H1 (cell line): ENCODE measurements around the gene RBM5. TPM values are rescaled to one million over a fixed set of nuclear protein-coding genes. Genes with fewer than 3 reads are reported as not detected.
A peak's percentile ranks its signal among the peaks of the same experiment; 100 is the strongest.

Experiments used
- CTCF ChIA-PET: fragments of 300-600 bp; sonication (Branson Sonifier 250); formaldehyde crosslinking; loops from one replicate; lab custom pipeline; 2021; ENCODE audit not compliant: partially characterized antibody; lab: Charles Lee
- POLR2A ChIA-PET: fragments of 300-600 bp; sonication (Branson Sonifier 250); formaldehyde crosslinking; loops from one replicate; lab custom pipeline; 2021; ENCODE audit warnings: inconsistent platforms; ENCODE audit not compliant: partially characterized antibody; lab: Charles Lee
- DNase-seq, 2 experiments: peaks; one replicate each; pipeline versions ENCODE4 v3.0.0 to v3.0.0-alpha.2; 2010 to 2022; ENCODE audit warnings: low spot score in 2 of 2, low read depth in 1 of 2, mixed read lengths in 1 of 2
- FAIRE-seq: peaks from 2 replicates; lab custom pipeline; 2011; peaks lifted over from hg19 to GRCh38; lab: Jason Lieb, UNC
- H2AFZ ChIP-seq: 2 replicates; pipeline ENCODE4 v1.8.1; 2012; ENCODE audit warnings: low read length, inconsistent platforms
- H2AK5ac ChIP-seq: 2 replicates; pipeline ENCODE4 v1.6.1; 2013; ENCODE audit warnings: low read depth, low read length
- H2BK120ac ChIP-seq: replicated peaks from 2 replicates; pipeline ENCODE3; 2013; ENCODE audit warnings: low read depth, low read length, inconsistent platforms
- H2BK12ac ChIP-seq: 2 replicates; pipeline ENCODE4 v1.6.1; 2013; ENCODE audit warnings: low read depth, low read length
- H2BK15ac ChIP-seq: 2 replicates; pipeline ENCODE4 v1.6.1; 2013; ENCODE audit warnings: low read length
- H2BK20ac ChIP-seq: 2 replicates; pipeline ENCODE4 v1.6.1; 2013; ENCODE audit warnings: low read length
- H2BK5ac ChIP-seq: 2 replicates; pipeline ENCODE4 v1.6.1; 2013; ENCODE audit warnings: low read depth, low read length
- H3K14ac ChIP-seq: 2 replicates; pipeline ENCODE4 v1.6.1; 2013; ENCODE audit warnings: inconsistent platforms; ENCODE audit not compliant: insufficient read length
- H3K18ac ChIP-seq: 2 replicates; pipeline ENCODE4 v1.6.1; 2013; ENCODE audit warnings: low read length; ENCODE audit errors: extremely low read depth
- H3K23ac ChIP-seq: 2 replicates; pipeline ENCODE4 v1.6.1; 2013; ENCODE audit warnings: inconsistent platforms; ENCODE audit not compliant: insufficient read length
- H3K23me2 ChIP-seq: 2 replicates; pipeline ENCODE4 v1.6.1; 2013; ENCODE audit warnings: low read depth, low read length
- H3K27ac ChIP-seq: 2 replicates; pipeline ENCODE4 v1.6.1; 2011; ENCODE audit warnings: low read depth, low read length, inconsistent platforms
- H3K27me3 ChIP-seq, 4 experiments: replicated peaks in 1 of 4; 1 replicate in 1 of 4; 2 replicates in 3 of 4; pipeline versions ENCODE4 v1.6.1 to v1.8.1; 2011 to 2013; ENCODE audit warnings: low read length in 3 of 4, mild to moderate bottlenecking in 3 of 4, inconsistent platforms in 2 of 4, mixed read lengths in 2 of 4, moderate library complexity in 1 of 4; ENCODE audit not compliant: control insufficient read depth in 3 of 4, insufficient read depth in 3 of 4; ENCODE audit errors: extremely low read depth in 1 of 4
- H3K36me3 ChIP-seq, 4 experiments: 2 replicates each; pipeline versions ENCODE4 v1.6.1 to v1.8.1; 2011 to 2013; ENCODE audit warnings: mild to moderate bottlenecking in 4 of 4, low read length in 3 of 4, moderate library complexity in 2 of 4, control low read depth in 1 of 4, inconsistent platforms in 1 of 4; ENCODE audit not compliant: insufficient read depth in 4 of 4, control insufficient read depth in 2 of 4
- H3K4ac ChIP-seq: replicated peaks from 2 replicates; pipeline ENCODE3; 2013; ENCODE audit warnings: low read length, low read depth, mixed read lengths, inconsistent platforms; ENCODE audit not compliant: insufficient read length
- H3K4me1 ChIP-seq, 4 experiments: replicated peaks in 1 of 4; 1 replicate in 1 of 4; 2 replicates in 3 of 4; pipeline versions ENCODE4 v1.6.1 to v1.8.1; 2011 to 2013; ENCODE audit warnings: low read length in 3 of 4, inconsistent platforms in 2 of 4, mixed read lengths in 1 of 4; ENCODE audit not compliant: insufficient read depth in 4 of 4, control insufficient read depth in 3 of 4
- H3K4me2 ChIP-seq, 2 experiments: 2 replicates each; pipeline versions ENCODE4 v1.6.1 to v1.8.1; 2011 to 2013; ENCODE audit warnings: low read depth in 2 of 2, low read length in 2 of 2, control low read depth in 1 of 2, inconsistent platforms in 1 of 2, mild to moderate bottlenecking in 1 of 2; ENCODE audit not compliant: insufficient read depth in 1 of 2
- H3K4me3 ChIP-seq, 4 experiments: fragments of 200-600, 300-600 bp in 1 of 4; sonication (generic), shearing (Covaris generic), sonication (Bioruptor Twin) in 1 of 4; 2 replicates each; pipeline versions ENCODE4 v1.5.1 to v1.8.1; 2011 to 2016; ENCODE audit warnings: low read length in 4 of 4, low read depth in 3 of 4, control low read depth in 2 of 4, inconsistent platforms in 2 of 4, mild to moderate bottlenecking in 2 of 4, mixed read lengths in 1 of 4, moderate library complexity in 1 of 4; ENCODE audit not compliant: insufficient read depth in 2 of 4; ENCODE audit errors: extremely low read depth in 1 of 4
- H3K56ac ChIP-seq: replicated peaks from 2 replicates; pipeline ENCODE3; 2013; ENCODE audit warnings: low read depth, mild to moderate bottlenecking, mixed read lengths, low read length, inconsistent platforms; ENCODE audit not compliant: insufficient read length
- H3K79me1 ChIP-seq: 2 replicates; pipeline ENCODE4 v1.6.1; 2013; ENCODE audit warnings: low read depth, low read length, control low read depth
- H3K79me2 ChIP-seq, 2 experiments: 2 replicates each; pipeline versions ENCODE4 v1.6.1 to v1.8.1; 2012 to 2013; ENCODE audit warnings: low read length in 2 of 2, mild to moderate bottlenecking in 2 of 2, inconsistent platforms in 1 of 2; ENCODE audit not compliant: insufficient read depth in 2 of 2, control insufficient read depth in 1 of 2
- H3K9ac ChIP-seq, 4 experiments: replicated peaks in 1 of 4; 1 replicate in 1 of 4; 2 replicates in 3 of 4; pipeline versions ENCODE4 v1.6.1 to v1.8.1; 2011 to 2013; ENCODE audit warnings: low read depth in 3 of 4, low read length in 3 of 4, control low read depth in 2 of 4, mild to moderate bottlenecking in 2 of 4, moderate library complexity in 2 of 4, inconsistent platforms in 1 of 4; ENCODE audit errors: extremely low read depth in 1 of 4
- H3K9me3 ChIP-seq, 2 experiments: 2 replicates each; pipeline versions ENCODE4 v1.6.1 to v1.8.1; 2012 to 2013; ENCODE audit warnings: mild to moderate bottlenecking in 2 of 2, moderate library complexity in 2 of 2, control low read depth in 1 of 2, inconsistent platforms in 1 of 2, low read depth in 1 of 2, low read length in 1 of 2, mixed read lengths in 1 of 2; ENCODE audit not compliant: insufficient read depth in 2 of 2
- H4K20me1 ChIP-seq, 2 experiments: replicated peaks in 1 of 2; 2 replicates each; pipeline versions ENCODE3 to v1.8.1; 2011 to 2013; ENCODE audit warnings: inconsistent platforms in 2 of 2, low read length in 2 of 2, mild to moderate bottlenecking in 1 of 2; ENCODE audit not compliant: insufficient read depth in 2 of 2, control insufficient read depth in 1 of 2
- H4K5ac ChIP-seq: 2 replicates; pipeline ENCODE4 v1.6.1; 2013; ENCODE audit warnings: low read length, low read depth, mixed read lengths, inconsistent platforms; ENCODE audit not compliant: insufficient read length
- H4K8ac ChIP-seq: 2 replicates; pipeline ENCODE4 v1.8.0; 2013; ENCODE audit warnings: mild to moderate bottlenecking, moderate library complexity, low read length, inconsistent platforms; ENCODE audit not compliant: insufficient read depth; ENCODE audit errors: extremely low read depth
- H4K91ac ChIP-seq: replicated peaks from 2 replicates; pipeline ENCODE3; 2013; ENCODE audit warnings: low read length, mixed read lengths, inconsistent platforms; ENCODE audit not compliant: insufficient read length
- CTBP2 ChIP-seq: IDR thresholded peaks from 2 replicates; pipeline ENCODE4 v1.7.0; 2011; ENCODE audit warnings: borderline replicate concordance, mild to moderate bottlenecking, moderate library complexity, mixed read lengths, low read length; ENCODE audit not compliant: insufficient read depth, insufficient read length
- SIN3A ChIP-seq, 2 experiments: IDR thresholded peaks in 1 of 2; conservative IDR thresholded peaks in 1 of 2; 2 replicates each; pipeline ENCODE4 v1.6.1; 2011 to 2012; ENCODE audit warnings: low read length in 2 of 2, improper control_type of control experiment in 1 of 2, low read depth in 1 of 2, mild to moderate bottlenecking in 1 of 2
- TAF1 ChIP-seq: IDR thresholded peaks from 2 replicates; pipeline ENCODE4 v1.6.1; 2011; ENCODE audit warnings: mild to moderate bottlenecking, low read depth, low read length
- TEAD4 ChIP-seq: IDR thresholded peaks from 2 replicates; pipeline ENCODE4 v1.6.1; 2012; ENCODE audit warnings: low read depth, low read length, inconsistent platforms, mixed read lengths
- WGBS, 2 experiments: shearing (Covaris generic) in 1 of 2; methylation state at CpG; one replicate each; pipeline versions ENCODE4 v1.1.6 to v1.1.7; 2013 to 2015; ENCODE audit warnings: low lambda C conversion rate in 2 of 2, mixed read lengths in 2 of 2, inconsistent platforms in 1 of 2, low coverage in 1 of 2, missing lambda C conversion rate in 1 of 2; ENCODE audit not compliant: insufficient replicate concordance in 2 of 2, insufficient coverage in 1 of 2, insufficient read length in 1 of 2; ENCODE audit errors: extremely low coverage in 1 of 2, missing lambda C conversion rate in 1 of 2; 5-methylcytosine and 5-hydroxymethylcytosine counted together
- long read RNA-seq, 2 experiments: library from RNA in 1 of 2; library from capped mRNA in 1 of 2; stranded (forward); transcript quantifications; one replicate each; pipeline ENCODE4 v2.0.0, GENCODE V29; 2021; ENCODE audit warnings: inconsistent platforms in 1 of 2
- polyA minus RNA-seq, 3 experiments: library from RNA; depleted of rRNA, polyadenylated mRNA; stranded (reverse); fragments of >200 nt; gene quantifications; 1 replicate in 2 of 3; 2 replicates in 1 of 3; pipeline ENCODE4 v1.2.3, GENCODE V29; 2011
- polyA plus RNA-seq, 7 experiments: library from polyadenylated mRNA; depleted of rRNA in 3 of 7; stranded (reverse) in 5 of 7; unstranded in 2 of 7; fragments of >200 nt in 5 of 7; fragments of 200-250 nt in 2 of 7; gene quantifications; 1 replicate in 5 of 7; 2 replicates in 1 of 7; 4 replicates in 1 of 7; pipeline versions ENCODE4 v1.2.1 to v1.2.3, GENCODE V29; 2011 to 2013; ENCODE audit warnings: missing spikeins in 2 of 7, mixed read lengths in 2 of 7
- total RNA-seq: library from RNA; stranded (reverse); fragmentation: NEBNext Ultra II Directional; extraction: Animal tissue kit (Norgen Biotek cat#: 25700); gene quantifications from 2 replicates; pipeline ENCODE4 v1.2.1, GENCODE V29; 2021
- TF ChIP-seq, protein P1 (sequence below): IDR thresholded peaks from 2 replicates; pipeline ENCODE4 v1.6.1; 2012; ENCODE audit warnings: inconsistent platforms

Gene RBM5
- total RNA-seq = 82.7 and 83.7 TPM in 2 replicates
- 98.8 and 144 TPM in 2 replicates for polyA plus RNA-seq (2011; rRNA removed)
- polyA plus RNA-seq (2011; cell fraction: cytosol; rRNA removed) = 117 TPM
- polyA plus RNA-seq (2011; cell fraction: nucleus; rRNA removed) = 355 TPM
- polyA plus RNA-seq (2012, experiment 1 of 2) = 91.9 to 114 TPM (median 101 TPM) in 4 replicates
- 9.8 TPM for polyA plus RNA-seq (2012, experiment 2 of 2)
- 58.9 TPM for polyA plus RNA-seq (2013, experiment 1 of 2)
- polyA plus RNA-seq (2013, experiment 2 of 2) = 53.3 TPM
- polyA minus RNA-seq (2011; rRNA and poly(A)+ RNA removed) = 204 and 285 TPM in 2 replicates
- 101 TPM for polyA minus RNA-seq (2011; cell fraction: cytosol; rRNA and poly(A)+ RNA removed)
- 187 TPM for polyA minus RNA-seq (2011; cell fraction: nucleus; rRNA and poly(A)+ RNA removed)
- long read RNA-seq, experiment 1, partial matches to known transcripts = 23 of 30 reads
- long read RNA-seq, experiment 1, other reads (novel, unspliced or antisense) = 7 of 30 reads
- long read RNA-seq, experiment 2, partial matches to known transcripts = 10 of 21 reads
- long read RNA-seq, experiment 2, other reads (novel, unspliced or antisense) = 7 of 21 reads

- peaks cover 0 to 3% (median 0%) of the 10 kb centered on the region in 4 experiments; a peak in 1 of 7 replicates for H3K4me1 ChIP-seq
- ChIA-PET POLR2A (interaction anchor here (0.6 to 1.6 kb wide), 8 partner anchors 9 to 159 kb away, joined by 3 to 5 read pairs (median 3); partner anchors contain the start of gene MON1A), CTCF (interaction anchor here (0.6 to 1.8 kb wide), 5 partner anchors 11 to 311 kb away, joined by 3 to 4 read pairs (median 3); no protein-coding TSS in a partner anchor)
- H3K36me3 ChIP-seq = peaks cover 13 to 40% (median 28%) of the 10 kb centered on the region in 4 experiments
- no peaks in the 10 kb centered on the region for H3K27me3 ChIP-seq
- H3K4ac ChIP-seq = peak within 1 kb of the TSS; percentile 91
- H3K18ac ChIP-seq = peak within 1 kb of the TSS; percentile 64
- no peaks in the 10 kb centered on the region for H3K23me2 ChIP-seq
- DNase-seq (peak; percentile 68 to 94), FAIRE-seq (peak; percentile 42)
- peak within 1 kb of the TSS; percentile 87 for H3K27ac ChIP-seq
- peak within 1 kb of the TSS; percentile 81 to 88 for H3K4me2 ChIP-seq
- peak within 1 kb of the TSS; percentile 66 for H4K91ac ChIP-seq
- H3K14ac ChIP-seq = no peak within 1 kb of the TSS
- no peak within 1 kb of the TSS for H3K23ac ChIP-seq
- H2AFZ ChIP-seq = peak within 1 kb of the TSS; percentile 66
- WGBS, 2 experiments = 2% methylated on average over 61 of the region's 61 CpGs; no CpG with 5 or more reads in 1 of the 2 experiments
- H2BK120ac ChIP-seq = no peak within 1 kb of the TSS
- H2BK15ac ChIP-seq = no peak within 1 kb of the TSS
- peaks cover 3 to 7% of the 10 kb centered on the region in 2 experiments; a peak in 2 of 4 replicates for H3K9me3 ChIP-seq
- no peak within 1 kb of the TSS for H2BK20ac ChIP-seq
- peak within 1 kb of the TSS; percentile 86 to 96 (median 93) for H3K9ac ChIP-seq
- H4K5ac ChIP-seq = peak within 1 kb of the TSS; percentile 92
- H3K79me1 ChIP-seq = no peaks in the 10 kb centered on the region; the same call in 1 of the 2 replicates
- H2BK12ac ChIP-seq = peak within 1 kb of the TSS; percentile 81
- H4K20me1 ChIP-seq = no peaks in the 10 kb centered on the region
- peak within 1 kb of the TSS; percentile 86 to 100 (median 100) for H3K4me3 ChIP-seq
- peaks cover 0 to 21% of the 10 kb centered on the region in 2 experiments; a peak in 3 of 4 replicates for H3K79me2 ChIP-seq
- H2BK5ac ChIP-seq = peak within 1 kb of the TSS; percentile 90
- H2AK5ac ChIP-seq = no peak within 1 kb of the TSS
- peak within 1 kb of the TSS; percentile 87 for H3K56ac ChIP-seq
- peak within 1 kb of the TSS; percentile 95 for H4K8ac ChIP-seq
- peak; percentile 47 for TF ChIP-seq CTBP2
- TF ChIP-seq, protein P1, sequence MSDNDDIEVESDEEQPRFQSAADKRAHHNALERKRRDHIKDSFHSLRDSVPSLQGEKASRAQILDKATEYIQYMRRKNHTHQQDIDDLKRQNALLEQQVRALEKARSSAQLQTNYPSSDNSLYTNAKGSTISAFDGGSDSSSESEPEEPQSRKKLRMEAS = peak; percentile 39; the same call in 1 of the 2 replicates
- TF ChIP-seq SIN3A (conservative IDR thresholded peaks at IDR 0.05 in 1 of 2, IDR thresholded peaks at IDR 0.05 in 1 of 2; ENCODE audit: low read depth in 1 of 2, low read length in 2 of 2) = peak in 1 of 2 experiments; percentile 84; a peak in 2 of 4 replicates
- no peak for TF ChIP-seq TEAD4
- peak; percentile 84 for TF ChIP-seq TAF1
These were observed at the start of gene RBM5 for GRCh38 chr3:50088725-50089608. TSS of gene RBM5 (plus strand) at chr3:50088919. CDS start at chr3:50090435, 1,516 bp downstream.
